Measurements from ENCODE around the gene ATG16L1.

The ATG16L1 gene

DNA sequence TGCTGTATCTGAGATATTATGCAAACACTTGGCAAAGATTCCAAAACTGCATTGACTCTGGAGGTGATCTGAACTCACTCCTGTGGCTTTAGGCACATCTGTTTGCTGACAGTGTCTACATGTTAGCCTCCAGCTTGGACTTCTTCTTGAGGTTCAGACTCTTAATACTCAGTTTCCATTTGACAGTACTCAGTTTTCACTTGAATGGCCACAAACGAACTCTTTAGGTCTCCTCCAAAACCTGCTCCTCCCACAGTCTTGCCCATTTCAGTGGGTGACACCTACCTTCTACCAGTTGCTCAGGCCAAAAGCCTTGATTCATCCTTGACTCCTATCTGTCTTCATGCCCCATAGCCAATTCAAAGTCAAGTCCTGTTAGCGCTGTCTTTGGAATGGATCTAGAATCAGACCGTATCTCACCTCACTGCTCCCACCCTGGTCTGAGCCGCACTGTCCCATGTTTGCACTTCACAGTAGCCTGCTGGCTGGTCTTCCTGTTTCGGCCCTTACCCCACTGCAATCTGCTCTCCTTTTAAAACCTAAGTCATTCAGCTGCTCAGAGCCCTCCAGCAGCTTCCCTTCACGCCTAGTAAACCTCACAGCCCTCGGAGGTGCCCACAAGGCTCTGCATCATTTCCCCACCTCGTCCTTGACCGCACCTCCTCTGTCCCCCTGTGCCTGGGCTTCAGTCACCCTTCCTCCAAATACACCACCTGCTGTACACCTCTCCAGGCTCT is 10.5 kb downstream of the ATG16L1 start:
- no peak for DNase-seq

DNA sequence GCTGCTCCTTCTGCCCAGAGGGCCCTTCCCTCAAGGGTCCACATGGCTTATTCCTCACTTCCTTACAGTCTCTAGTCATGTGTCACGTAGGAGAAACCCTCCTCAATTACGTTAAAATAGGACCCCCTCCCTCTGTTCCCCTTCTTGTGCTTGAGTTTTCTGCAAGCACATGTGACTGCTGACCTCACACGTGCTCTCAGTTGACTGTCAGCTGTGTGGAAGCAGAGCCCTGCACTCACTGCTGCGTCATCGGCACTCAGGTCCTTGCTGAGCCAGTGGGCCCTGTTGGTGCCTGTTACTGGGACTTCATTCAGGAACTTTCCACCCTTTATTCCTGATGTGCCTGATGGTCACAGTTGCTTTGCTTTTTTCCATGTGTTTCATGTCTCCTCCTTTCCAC is 11.1 kb downstream of the ATG16L1 start:
- DNase-seq: no peak

DNA sequence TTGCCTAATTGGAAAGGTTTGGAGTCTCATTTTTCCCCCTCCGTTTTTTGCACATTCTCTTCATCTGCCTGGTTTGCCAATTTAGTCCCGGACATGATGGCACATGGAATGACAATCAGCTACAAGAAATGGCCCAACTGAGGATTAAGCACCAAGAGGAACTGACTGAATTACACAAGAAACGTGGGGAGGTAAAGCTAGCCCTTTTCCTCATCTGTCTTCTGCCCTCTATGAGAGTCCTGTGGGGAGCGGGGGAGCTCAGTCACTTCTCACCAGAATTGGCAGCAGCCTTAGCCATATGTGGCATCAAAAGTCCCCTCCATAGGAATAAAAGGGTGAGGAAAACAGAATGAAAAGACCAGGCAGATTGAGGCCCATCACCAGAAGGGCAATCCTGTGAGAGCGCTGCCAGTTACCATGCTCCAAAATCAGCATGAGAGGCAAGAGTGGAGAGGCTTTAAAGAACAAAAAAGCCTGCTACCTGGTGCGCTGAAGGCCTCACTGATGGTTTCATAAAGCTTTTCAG is 11.6 kb downstream of the ATG16L1 start:
- no peak for DNase-seq

DNA sequence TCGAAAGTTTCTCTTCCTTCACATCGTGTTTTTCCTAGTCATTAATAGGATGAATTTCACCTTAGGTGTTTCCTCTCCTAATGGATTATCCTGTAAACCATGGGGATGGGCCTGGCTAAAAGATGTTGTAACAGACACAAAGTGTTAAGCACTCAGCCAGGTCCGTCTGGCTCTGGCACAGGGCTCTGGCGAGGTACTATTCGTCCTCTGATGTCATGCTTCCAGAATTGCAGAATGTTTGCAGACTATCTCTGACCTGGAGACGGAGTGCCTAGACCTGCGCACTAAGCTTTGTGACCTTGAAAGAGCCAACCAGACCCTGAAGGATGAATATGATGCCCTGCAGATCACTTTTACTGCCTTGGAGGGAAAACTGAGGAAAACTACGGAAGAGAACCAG is 13.2 kb downstream of the ATG16L1 start:
- DNase-seq: no peak

DNA sequence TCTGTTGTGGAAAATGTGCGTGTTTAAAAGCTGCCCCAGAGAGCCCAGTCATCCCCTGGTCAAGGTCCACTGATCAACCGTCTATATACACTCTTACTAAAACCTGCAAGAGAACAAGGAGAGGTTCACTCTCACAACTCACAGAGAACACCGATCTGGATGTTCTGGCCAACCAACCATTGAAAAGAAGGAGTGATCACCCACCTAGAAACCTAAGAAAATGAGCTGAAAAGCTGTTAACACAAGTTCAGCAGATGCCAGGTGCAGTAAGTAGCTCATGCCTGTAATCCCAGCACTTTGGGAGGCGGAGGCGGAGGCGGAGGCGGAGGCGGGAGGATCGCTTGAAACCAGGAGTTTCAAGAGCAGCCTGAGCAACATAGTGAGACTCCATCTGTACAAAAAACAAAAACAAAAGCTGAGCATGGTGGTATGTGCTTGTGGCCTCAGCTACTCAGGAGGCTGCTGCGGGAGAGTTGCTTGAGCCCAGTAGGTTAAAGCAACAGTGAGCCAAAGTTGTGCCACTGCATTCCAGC is 14.5 kb downstream of the ATG16L1 start:
- no peak for DNase-seq

DNA sequence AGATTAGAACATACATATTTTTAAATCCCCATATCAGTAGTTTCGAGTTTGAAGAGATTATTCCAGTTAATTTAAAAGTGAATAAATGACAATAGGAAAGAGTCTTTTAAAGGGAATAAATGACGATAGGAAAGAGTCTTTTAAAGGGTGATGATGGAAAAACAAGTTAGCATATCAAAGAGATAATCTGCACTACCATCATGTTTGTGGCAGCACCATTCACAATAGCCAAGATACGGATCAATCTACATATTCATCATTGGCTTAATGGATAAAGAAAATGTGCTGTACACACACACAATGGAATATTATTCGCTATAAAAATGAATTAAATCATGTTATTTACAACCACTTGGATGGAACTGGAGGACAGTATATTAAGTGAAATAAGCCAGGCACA is 15.0 kb downstream of the ATG16L1 start:
- no peak for DNase-seq

DNA sequence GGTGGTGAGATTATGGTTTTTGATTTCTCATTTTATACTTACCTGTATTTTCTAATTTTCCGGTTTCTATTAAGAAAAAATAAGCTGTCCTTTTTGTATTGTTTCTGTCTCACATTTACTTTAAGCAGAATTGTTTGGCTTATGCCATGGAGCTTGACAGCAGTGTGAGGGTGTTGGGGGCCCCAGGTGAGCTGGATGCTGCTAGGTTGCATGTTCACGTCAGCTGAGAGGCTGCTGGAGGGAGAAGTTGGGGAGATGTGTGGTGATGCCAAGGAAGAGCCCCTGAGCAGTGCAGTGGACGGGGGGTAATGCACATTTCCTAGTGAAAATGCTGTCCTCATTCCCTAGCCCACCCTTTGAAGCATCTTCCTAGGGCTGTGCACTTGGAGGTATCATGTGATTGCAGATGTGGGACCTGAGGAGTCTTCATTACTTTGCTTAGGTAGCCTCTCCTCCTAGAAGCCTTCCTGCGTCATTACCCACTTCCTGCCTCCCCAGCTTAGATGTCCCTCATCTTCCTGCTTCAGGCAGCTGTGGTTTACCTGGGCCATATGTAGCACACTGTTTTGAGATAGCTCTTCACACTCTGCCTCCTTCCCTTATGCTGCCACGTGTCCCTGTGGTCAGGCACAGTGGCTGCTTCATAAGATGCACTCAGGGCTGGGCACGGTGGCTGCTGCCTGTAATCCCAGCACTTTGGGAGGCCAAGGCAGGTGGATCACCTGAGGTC is 16.2 kb downstream of the ATG16L1 start:
- no peak for DNase-seq

DNA sequence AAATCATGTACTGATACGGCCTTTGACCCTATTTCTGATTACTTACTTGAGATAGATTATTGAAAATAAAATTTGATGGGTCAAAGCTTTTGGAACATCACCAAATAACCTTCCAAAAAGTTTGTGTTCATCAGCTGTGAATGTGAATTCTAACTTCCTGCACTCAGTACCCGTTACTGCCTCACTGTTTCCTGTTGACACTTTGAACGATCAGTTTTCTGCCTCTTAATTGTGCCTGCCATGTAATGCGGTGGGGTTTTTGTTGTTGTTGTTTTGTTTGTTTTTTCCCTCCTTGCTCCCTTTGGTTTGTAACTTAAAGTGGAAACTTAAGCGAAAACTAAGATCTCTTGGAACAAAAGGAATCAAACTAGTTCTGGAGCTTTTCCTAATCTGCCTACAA is 18.9 kb downstream of the ATG16L1 start:
- no peak for DNase-seq

DNA sequence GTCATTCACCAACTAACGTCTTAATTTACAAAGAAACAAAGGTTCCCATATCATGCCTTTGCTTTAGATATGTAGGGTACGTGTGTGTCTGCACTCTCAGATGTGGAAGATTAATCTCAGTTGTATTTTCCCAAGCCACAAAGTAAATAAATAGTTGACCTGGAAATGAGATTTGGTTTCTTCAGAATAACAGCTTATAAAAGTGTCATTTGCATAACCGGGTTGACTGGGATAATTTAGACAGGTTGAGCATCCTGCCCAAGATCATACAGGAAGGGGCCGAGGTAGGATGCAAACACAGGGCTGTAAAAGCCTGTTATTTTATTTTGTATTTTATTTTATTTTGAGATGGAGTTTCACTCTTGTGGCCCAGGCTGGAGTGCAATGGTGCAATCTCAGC is 19.5 kb downstream of the ATG16L1 start:
- DNase-seq: no peak

DNA sequence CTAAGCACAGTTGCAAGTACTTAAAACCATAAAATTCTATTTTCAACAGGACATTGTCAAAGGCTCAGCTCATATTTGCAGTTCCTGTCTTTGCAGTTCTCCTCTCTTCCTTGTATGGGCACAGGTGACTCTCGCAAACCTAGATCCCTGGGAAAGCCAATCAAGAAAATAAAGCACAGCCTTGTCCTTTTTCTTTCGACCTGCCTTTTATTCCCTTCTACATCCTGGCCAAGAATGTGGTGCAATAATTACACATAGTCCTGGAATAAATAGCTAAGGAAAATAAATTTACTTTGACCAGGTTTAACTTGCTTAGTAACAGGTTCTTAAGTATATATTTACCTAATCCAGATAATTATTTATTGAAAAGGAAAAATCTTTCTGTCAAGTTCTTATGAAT is 20.2 kb downstream of the ATG16L1 start:
- no peak for DNase-seq

DNA sequence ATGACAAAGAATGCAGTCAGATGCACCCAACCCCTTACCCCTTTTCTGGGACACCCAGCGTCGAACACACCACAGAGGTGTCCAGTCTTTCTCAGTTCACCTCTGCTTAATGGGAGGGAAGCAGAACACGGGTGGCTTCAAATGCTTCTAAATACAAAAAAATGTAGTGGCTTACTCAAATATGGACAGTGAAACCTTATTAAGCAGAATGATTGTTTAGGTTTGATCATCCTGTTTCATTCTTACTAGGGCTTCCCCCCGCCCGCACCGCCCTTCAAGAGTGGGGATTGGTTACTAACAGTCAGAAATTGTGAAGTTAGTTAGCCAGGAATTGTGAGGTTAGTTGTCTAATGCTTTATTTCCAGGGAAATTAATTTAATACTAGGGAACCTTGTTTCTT is 21.6 kb downstream of the ATG16L1 start:
- no peak for DNase-seq

DNA sequence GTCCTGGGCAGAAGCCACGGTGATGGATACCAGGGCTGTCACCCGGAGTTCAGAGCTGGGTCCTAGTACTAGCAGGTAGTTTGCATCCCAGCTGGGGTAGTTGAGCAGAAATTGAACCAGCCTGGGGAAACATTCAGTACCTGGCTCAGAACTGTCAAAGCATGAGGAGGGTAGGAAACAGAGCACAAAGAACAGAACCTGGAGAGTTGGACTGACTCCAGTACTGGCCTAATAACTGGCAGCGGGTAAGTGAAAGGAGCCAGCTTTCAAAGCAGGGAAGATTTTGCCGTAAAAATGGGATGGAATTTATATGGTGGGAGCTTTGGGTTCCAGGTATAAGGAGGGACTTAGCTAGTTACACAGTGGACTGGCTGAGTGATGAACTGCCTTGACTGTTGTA is 23.8 kb downstream of the ATG16L1 start:
- DNase-seq: no peak

DNA sequence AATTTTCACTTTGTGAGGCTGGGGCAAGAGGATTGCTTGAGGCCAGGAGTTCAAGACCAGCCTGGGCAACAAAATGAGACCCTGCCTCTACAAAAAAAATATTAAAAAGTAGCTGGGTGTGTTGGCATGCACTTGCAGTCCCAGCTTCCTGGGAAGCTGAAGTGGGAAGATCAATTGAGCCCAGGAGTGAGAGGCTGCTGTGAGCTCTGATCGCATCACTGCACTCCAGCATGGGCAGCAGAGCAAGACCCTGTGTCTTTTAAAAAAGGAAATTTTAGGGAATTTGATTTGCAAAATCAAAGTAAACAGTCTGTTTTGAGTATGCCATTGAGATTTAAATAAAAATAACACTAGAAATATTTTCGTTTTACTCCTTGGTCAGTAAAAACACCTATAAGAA is 27.4 kb downstream of the ATG16L1 start:
- DNase-seq: no peak

DNA sequence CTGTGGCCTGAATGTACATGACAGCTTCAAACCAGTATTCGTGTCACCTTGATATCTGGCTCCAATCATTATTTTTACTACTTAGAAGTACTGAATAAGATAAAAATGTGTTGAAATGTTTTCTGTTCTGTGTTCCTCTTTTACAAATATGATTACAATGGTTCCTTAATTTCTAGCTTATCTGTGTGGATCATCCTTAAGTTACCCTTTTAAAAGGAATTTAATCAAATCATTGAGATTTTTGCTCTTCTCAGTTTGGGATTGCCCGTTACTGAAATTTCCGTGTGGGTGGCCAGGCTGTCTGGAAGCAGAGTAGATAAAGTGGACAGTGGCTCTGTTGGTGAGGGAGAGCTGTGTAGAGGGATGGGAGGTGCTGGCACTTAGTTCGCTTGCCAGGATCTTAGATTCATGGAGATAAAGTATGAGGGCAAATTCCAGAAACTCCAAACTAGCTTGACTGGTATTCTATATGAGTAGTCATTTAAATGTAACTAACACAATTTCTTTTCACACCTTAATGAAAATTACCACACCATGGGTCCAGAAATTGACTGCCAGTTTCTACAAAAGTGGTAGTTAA is 28.7 kb downstream of the ATG16L1 start:
- DNase-seq: no peak

DNA sequence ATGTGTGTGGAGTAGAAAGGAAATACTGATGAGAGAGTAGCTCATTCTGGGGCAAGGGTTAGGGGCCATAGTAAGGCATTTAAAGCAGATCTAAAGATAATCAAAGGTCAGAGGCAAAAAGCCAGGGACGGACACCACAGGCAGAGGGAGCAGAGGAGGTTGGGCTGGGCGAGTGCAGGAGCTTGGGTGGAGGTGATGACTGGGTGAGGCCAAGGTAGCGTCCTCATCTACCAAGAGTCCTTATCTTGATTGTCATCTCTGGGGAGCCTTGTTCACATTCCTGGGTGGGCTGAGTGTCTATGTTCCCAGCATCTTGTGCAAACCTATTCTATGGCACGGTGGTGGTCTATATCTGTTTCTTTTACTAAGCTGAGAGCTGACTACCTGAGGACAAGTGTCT is 30.1 kb downstream of the ATG16L1 start:
- no peak for DNase-seq

DNA sequence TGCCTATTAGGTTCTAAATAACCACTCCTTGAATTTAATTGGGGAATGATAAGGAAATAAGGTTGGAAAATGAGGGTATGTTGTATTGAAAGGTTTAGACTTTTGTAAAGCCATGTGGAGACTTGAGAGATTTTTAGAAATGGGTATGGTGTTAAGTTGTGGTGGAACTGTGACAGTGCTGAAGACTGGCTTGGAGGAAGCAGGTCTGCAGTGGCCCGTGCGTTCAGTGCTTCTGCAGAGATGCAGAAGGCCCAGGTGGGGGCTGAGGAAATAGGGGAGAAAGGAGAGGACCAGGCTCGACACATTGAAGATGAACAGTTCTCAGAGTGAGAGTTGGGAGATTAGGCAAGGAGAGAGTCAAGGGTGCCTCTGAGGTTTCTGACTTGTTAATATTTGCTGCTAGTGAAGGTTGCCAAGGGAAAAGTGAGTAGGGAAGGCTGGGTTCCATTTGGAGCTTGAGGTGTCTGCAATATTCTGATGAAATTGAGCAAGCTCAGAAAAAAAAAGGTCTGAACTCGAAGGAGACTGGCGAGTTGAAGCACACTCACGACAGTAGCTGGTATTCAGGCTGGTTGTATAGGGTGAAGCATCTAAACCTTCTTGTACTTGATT is 30.6 kb downstream of the ATG16L1 start:
- DNase-seq: no peak

DNA sequence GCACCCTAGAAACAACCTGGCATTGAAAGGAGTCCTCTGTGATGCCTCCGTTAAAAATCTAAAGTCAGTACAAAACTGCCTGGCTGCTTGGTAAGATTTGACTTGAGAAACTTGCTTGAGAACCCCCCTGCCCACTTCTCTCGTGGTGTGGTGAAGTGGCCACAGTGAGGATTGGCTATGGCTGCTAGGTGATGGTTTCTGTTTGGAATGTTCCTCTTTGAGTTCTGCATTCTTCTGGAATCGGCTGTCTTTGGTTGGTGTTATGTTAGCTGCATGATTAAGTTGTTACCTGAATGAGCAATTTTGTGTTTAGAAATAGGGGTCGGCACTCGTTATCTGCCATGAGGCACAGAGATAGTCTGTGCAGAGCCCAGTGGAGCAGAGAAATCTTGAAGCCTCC is 34.4 kb downstream of the ATG16L1 start:
- no peak for DNase-seq

DNA sequence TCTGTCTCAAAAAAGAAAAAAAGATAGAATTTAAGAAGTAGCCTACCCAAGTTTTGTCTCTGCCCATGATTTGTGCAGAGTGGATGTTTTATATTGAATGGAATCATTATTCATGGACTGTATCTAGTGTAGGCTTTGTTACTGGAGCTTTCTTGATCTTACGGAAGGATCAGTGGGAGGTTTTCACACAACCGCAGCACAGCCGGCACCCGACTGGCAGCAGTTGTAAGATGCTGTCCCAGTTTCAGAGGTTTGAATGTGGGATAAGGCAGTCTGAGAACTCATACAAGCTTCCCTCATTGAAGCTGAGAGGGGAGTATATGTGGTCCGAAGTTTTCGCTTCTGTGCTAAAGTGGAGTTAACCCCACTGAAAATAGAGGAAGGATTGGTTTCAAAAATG is 36.4 kb downstream of the ATG16L1 start:
- no peak for DNase-seq

DNA sequence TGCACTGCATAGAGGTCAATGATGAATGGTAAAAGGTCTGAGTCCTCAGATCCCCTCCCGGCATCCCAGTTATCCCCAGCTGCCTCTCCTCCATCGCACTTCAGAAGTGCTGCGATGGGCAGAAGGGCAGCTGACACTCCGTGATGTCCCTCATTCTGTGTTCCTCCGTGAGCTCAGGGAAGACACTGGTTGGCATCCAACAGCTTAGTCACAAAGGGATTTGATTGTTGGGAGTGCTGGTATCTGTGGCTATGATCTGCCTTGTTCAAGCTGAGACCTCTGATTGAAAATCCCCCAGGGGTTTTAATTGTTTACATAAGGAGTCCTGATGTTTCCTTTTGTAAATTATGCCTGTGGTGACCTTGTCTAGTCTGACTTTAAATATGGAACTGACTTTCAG is 37.2 kb downstream of the ATG16L1 start:
- DNase-seq: no peak

DNA sequence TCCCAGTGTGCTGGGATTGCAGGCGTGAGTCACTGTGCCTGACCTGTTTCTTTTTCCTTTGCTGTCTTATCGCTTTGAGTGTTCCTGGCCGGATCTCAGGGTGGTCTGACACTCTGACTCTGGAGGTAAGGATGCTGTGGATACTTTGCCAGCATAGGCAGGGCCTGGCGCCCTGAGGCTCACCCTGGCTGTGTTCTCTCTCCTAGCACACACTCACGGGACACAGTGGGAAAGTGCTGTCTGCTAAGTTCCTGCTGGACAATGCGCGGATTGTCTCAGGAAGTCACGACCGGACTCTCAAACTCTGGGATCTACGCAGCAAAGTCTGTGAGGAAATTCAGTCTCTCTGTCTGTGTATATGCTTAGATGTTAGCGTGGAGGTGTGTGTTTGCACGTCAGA is 38.2 kb downstream of the ATG16L1 start:
- no peak for DNase-seq

DNA sequence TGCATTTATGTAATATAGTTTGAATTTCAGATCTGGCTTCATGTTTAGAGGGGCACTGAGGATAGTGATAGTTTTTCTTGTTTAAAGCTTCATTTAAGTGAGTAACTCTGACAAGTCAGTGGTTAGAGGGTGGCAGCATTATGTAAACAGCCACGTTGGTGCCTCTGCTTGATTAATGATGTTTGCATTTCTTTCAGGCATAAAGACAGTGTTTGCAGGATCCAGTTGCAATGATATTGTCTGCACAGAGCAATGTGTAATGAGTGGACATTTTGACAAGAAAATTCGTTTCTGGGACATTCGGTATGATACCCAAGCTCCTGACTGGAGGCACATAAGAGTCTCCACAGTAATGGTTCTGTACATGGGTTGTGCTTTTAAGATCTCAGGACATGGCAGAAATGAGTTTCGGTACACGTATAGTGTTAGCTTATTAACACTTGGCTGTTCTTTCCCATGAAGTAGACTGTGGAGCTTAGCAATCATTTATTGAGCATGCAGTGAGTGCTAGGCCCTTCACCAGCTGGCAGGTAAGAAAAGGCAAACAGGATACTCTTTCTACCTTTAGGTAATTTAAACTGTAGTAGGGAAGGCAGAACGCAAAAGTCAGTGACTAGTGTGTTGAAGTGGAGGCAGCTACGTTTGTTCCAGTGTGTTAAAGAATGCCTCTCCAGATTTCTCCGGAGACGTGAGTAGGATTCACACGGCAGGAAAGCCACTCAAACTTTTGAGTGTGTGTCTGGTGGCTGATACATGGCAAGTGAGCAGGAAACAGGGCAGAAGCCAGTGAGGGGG is 38.8 kb downstream of the ATG16L1 start:
- DNase-seq: peak; percentile 47

DNA sequence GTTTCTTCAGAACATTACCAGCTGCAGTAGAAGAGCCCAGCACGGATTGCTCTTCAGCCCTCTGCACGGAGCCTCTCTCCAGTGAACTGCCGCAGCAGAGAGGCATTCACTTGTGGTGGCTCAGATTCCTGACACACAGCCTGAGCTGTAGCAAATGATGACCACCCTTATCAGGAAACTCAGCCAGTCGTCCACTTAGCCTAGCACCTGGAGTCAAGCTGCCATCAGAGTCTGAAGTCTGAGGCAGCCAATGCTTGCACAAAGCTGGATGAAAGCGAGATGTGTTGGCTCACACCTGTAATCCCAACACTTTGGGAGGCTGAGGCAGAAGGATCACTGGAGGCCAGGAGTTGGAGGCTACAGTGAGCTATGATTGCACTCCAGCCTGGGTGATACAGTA is 44.4 kb downstream of the ATG16L1 start:
- DNase-seq: no peak

DNA sequence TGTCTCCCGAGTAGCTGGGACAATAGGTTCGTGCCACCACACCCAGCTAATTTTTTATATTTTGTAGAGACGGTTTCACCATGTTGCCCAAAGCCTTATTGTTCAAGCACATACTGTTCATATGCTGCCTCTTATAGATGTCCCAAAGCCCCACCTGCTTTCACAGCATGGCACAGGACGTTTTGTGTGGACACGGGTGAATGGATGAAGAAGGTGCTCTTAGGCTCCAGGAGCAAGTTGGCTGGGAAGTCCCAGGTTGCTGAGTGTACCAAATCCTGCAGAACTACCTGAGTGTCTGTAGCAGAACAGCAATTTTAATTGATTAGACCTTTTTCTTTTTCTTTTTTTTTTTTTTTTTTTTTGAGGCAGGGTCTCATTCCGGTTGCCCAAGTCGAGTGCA is 45.6 kb downstream of the ATG16L1 start:
- DNase-seq: no peak

Measured in NCI-H2029 (cell line).